ENCODE measurements around the gene GSE1.

The GSE1 gene

DNA sequence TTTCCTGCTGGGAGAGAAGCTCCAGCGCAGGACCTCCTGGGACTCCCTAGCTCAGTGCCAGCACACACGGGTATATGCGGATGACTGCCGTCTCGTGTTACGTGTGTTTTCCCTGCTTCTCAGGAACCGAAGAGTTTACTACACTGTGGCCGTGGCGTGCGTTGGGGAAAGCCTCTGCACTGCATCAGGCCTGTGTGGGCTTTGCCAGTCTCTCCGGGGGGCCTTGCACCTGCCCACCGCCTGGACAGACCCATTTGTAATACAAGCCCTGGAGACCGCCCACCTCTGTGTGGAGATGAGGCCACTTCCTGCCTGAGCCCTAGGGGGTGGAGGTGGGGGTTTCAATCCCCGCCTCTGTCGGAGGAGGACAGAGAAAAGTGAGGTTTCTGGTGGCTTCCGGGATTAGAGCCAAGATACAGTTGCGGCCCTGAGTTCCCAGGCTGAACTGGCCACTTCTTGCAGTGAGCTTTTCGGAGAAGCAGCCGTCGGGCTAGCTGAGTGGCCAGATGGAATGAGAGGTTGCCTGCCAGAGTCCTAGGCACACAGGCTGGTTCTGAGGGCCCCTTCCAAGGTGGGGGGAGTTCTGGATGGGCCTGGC lies 43.4 kb upstream of the GSE1 start:
- H3K4me1 ChIP-seq (ENCODE audit: control insufficient read depth, insufficient read depth, low read length): peaks cover 34% of the 10 kb centered on the region
- no peak overlapping the region for H3K4me2 ChIP-seq (ENCODE audit: low read length)
- H3K9me3 ChIP-seq (replicated peaks; ENCODE audit: low read length): no peaks in the 10 kb centered on the region
- H3K4me3 ChIP-seq (ENCODE audit: low read length): no peak overlapping the region
- no peaks in the 10 kb centered on the region for H3K27me3 ChIP-seq (ENCODE audit: control insufficient read depth, insufficient read depth, low read length)
- H3K9ac ChIP-seq (ENCODE audit: low read depth, low read length): no peak overlapping the region
- no peaks in the 10 kb centered on the region for H3K36me3 ChIP-seq (ENCODE audit: insufficient read depth, low read length)

GRCh38 chr16:85570213-85570734 lies 42.8 kb upstream of the GSE1 start:
- H3K4me1 ChIP-seq (ENCODE audit: control insufficient read depth, insufficient read depth, low read length): peaks cover 39% of the 10 kb centered on the region
- no peak overlapping the region for H3K4me2 ChIP-seq (ENCODE audit: low read length)
- H3K27me3 ChIP-seq (ENCODE audit: control insufficient read depth, insufficient read depth, low read length): no peaks in the 10 kb centered on the region
- H3K9me3 ChIP-seq (replicated peaks; ENCODE audit: low read length): no peaks in the 10 kb centered on the region
- no peaks in the 10 kb centered on the region for H3K36me3 ChIP-seq (ENCODE audit: insufficient read depth, low read length)
- no peak overlapping the region for H3K4me3 ChIP-seq (ENCODE audit: low read length)
- H3K9ac ChIP-seq (ENCODE audit: low read depth, low read length): no peak overlapping the region

- no peaks in the 10 kb centered on the region for H3K27me3 ChIP-seq (ENCODE audit: control insufficient read depth, insufficient read depth, low read length)
- no peak overlapping the region for H3K9ac ChIP-seq (ENCODE audit: low read depth, low read length)
- H3K4me1 ChIP-seq (ENCODE audit: control insufficient read depth, insufficient read depth, low read length): peaks cover 41% of the 10 kb centered on the region
- H3K4me3 ChIP-seq (ENCODE audit: low read length): no peak overlapping the region
- H3K36me3 ChIP-seq (ENCODE audit: insufficient read depth, low read length): no peaks in the 10 kb centered on the region
- no peak overlapping the region for H3K4me2 ChIP-seq (ENCODE audit: low read length)
- no peaks in the 10 kb centered on the region for H3K9me3 ChIP-seq (replicated peaks; ENCODE audit: low read length)
Observed at GRCh38 chr16:85570735-85571562, 42.2 kb upstream of the GSE1 start.

DNA sequence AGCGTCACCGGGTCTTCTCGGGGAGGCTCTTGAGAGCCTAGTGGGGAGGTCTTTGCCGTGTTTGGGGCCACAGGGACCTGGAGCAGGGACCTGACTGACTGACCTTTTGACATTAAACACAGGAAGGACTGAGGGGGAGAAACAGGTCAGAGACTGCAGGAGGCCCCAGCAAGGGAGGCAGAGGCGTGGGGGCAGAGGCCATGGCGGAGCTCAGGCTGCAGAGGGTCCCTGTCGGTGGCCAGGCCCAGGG lies 41.6 kb upstream of the GSE1 start:
- Histone ChIP-seq H3K4me3 (ENCODE audit: low read length) (no peak overlapping the region), H3K36me3 (ENCODE audit: insufficient read depth, low read length) (no peaks in the 10 kb centered on the region), H3K9ac (ENCODE audit: low read depth, low read length) (no peak overlapping the region)

DNA sequence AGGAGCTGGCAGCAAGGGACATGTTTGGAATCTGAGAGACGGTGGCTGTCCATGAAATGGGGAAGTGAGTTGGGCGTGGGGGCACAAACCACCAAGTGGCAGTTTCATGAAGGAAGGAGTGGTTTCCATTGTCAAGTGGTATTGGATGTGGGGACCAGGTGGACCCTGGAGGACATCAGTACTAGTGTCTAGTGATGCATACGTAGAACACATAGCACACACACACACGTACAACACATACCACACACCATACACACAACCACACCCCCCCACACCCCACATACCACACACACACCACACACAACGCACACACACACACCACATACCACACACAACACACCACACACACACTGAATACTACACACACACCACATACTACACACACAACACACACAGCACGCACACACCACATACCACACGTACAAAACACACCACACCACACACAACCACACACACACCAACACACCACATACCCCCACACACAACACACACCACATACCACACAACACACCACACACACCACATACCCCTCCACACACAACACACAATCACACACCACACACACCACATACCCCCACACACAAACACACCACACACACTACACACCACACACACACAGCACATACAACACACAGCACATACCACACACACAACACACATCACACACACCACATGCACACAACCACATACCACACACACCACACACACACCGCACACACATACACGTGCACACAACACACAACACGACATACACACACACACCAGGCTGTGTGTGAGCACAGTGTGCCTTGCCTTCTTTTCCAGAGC lies 41.1 kb upstream of the GSE1 start:
- Histone ChIP-seq H3K4me2 (ENCODE audit: low read length) (no peak overlapping the region), H3K36me3 (ENCODE audit: insufficient read depth, low read length) (no peaks in the 10 kb centered on the region), H3K4me1 (ENCODE audit: control insufficient read depth, insufficient read depth, low read length) (peaks cover 41% of the 10 kb centered on the region), H3K27me3 (ENCODE audit: control insufficient read depth, insufficient read depth, low read length) (no peaks in the 10 kb centered on the region), H3K9me3 (replicated peaks; ENCODE audit: low read length) (no peaks in the 10 kb centered on the region), H3K4me3 (ENCODE audit: low read length) (no peak overlapping the region), H3K9ac (ENCODE audit: low read depth, low read length) (no peak overlapping the region)

More for the DNA sequence above, 41.6 kb upstream of the GSE1 start:
- Histone ChIP-seq H3K9me3 (replicated peaks; ENCODE audit: low read length) (no peaks in the 10 kb centered on the region), H3K4me1 (ENCODE audit: control insufficient read depth, insufficient read depth, low read length) (peaks cover 41% of the 10 kb centered on the region), H3K27me3 (ENCODE audit: control insufficient read depth, insufficient read depth, low read length) (no peaks in the 10 kb centered on the region), H3K4me2 (ENCODE audit: low read length) (no peak overlapping the region)

DNA sequence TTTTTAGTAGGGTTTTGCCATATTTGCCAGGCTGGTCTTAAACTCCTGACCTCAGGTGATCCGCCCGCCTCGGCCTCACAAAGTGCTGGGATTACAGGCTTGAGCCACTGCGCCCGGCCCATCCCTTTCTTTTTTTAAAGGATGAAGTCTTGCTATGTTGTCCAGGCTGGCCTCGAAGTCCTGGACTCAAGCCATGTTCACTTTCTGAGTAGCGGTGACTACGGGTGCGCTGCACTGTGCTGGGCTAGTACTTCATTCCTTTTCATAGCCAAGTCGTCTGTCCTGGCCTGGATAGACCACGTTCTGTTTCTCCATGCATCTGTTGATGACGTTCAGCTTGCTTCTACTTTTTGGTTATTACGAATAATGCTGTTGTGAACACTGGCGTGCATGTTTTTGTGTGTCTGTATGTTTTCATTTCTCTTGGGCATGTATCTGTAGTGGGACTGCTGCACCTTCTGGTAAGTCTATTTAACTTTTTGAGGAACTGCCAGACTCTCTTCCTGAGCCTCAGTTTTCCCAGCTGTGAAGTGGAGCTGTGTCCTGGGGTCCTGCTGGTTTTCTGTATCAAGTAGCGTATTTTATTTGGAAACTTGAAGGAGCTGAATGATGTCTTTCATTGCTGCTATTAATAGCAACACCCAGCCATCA lies 40.0 kb upstream of the GSE1 start:
- peaks cover 41% of the 10 kb centered on the region for H3K4me1 ChIP-seq (ENCODE audit: control insufficient read depth, insufficient read depth, low read length)
- H3K4me3 ChIP-seq (ENCODE audit: low read length): no peak overlapping the region

GRCh38 chr16:85573696-85574641 lies 39.2 kb upstream of the GSE1 start:
- Histone ChIP-seq H3K4me1 (ENCODE audit: control insufficient read depth, insufficient read depth, low read length) (peaks cover 41% of the 10 kb centered on the region), H3K36me3 (ENCODE audit: insufficient read depth, low read length) (no peaks in the 10 kb centered on the region), H3K4me3 (ENCODE audit: low read length) (peak overlapping the region; percentile 50), H3K4me2 (ENCODE audit: low read length) (peak overlapping the region; percentile 77), H3K9ac (ENCODE audit: low read depth, low read length) (peak overlapping the region; percentile 56), H3K27me3 (ENCODE audit: control insufficient read depth, insufficient read depth, low read length) (no peaks in the 10 kb centered on the region), H3K9me3 (replicated peaks; ENCODE audit: low read length) (no peaks in the 10 kb centered on the region)

More for the DNA sequence above, 40.0 kb upstream of the GSE1 start:
- Histone ChIP-seq H3K36me3 (ENCODE audit: insufficient read depth, low read length) (no peaks in the 10 kb centered on the region), H3K9ac (ENCODE audit: low read depth, low read length) (peak overlapping the region; percentile 56), H3K27me3 (ENCODE audit: control insufficient read depth, insufficient read depth, low read length) (no peaks in the 10 kb centered on the region), H3K9me3 (replicated peaks; ENCODE audit: low read length) (no peaks in the 10 kb centered on the region), H3K4me2 (ENCODE audit: low read length) (peak overlapping the region; percentile 77)

DNA sequence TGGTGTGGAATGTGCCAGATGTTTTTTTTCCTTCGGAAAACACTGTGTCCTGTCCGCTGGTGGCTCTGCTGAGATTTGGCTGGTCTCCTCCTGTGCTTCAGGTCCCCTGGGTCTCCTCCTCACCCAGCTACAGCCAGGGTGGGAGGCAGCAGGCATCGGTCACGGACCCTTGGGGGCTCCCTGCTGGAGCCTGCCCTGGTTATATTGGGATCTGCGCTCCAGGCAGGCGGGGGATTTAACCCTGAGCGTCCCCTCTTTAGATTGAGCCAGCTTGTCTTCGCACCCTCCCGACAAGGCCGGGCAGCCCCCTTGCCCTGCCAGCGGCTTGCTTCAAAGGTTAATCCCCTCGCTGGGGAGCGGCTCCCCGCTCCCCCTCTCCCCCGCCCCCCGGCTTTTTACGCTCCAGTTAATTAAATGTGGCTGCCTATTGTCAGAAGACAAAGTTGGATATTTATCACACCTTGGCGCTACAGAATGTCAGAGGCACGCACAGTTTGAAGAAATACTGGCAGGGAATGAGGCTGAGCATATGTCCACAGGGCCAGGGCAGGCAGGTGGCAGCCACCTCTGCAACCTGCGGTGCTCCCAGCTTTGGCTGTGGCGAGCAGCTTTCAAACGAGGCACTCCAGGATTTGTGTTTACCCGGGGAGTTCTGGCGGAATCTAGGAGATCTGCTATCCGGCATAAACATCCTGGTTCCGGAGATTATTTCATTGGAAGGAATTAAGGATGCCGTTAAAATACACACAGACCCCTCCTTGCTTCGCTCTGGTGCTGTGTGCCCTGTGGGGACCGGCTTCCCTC lies 38.2 kb upstream of the GSE1 start:
- Histone ChIP-seq H3K36me3 (ENCODE audit: insufficient read depth, low read length) (no peaks in the 10 kb centered on the region), H3K4me1 (ENCODE audit: control insufficient read depth, insufficient read depth, low read length) (peaks cover 34% of the 10 kb centered on the region), H3K4me3 (ENCODE audit: low read length) (no peak overlapping the region), H3K4me2 (ENCODE audit: low read length) (peak overlapping the region; percentile 77), H3K9ac (ENCODE audit: low read depth, low read length) (no peak overlapping the region), H3K9me3 (replicated peaks; ENCODE audit: low read length) (no peaks in the 10 kb centered on the region), H3K27me3 (ENCODE audit: control insufficient read depth, insufficient read depth, low read length) (no peaks in the 10 kb centered on the region)

GRCh38 chr16:85575920-85576319 lies 37.2 kb upstream of the GSE1 start:
- Histone ChIP-seq H3K36me3 (ENCODE audit: insufficient read depth, low read length) (peaks cover 3% of the 10 kb centered on the region), H3K4me1 (ENCODE audit: control insufficient read depth, insufficient read depth, low read length) (peaks cover 24% of the 10 kb centered on the region), H3K4me3 (ENCODE audit: low read length) (no peak overlapping the region), H3K9me3 (replicated peaks; ENCODE audit: low read length) (no peaks in the 10 kb centered on the region), H3K27me3 (ENCODE audit: control insufficient read depth, insufficient read depth, low read length) (no peaks in the 10 kb centered on the region), H3K9ac (ENCODE audit: low read depth, low read length) (no peak overlapping the region), H3K4me2 (ENCODE audit: low read length) (no peak overlapping the region)

- Histone ChIP-seq H3K9me3 (replicated peaks; ENCODE audit: low read length) (no peaks in the 10 kb centered on the region), H3K4me2 (ENCODE audit: low read length) (no peak overlapping the region), H3K4me3 (ENCODE audit: low read length) (no peak overlapping the region), H3K9ac (ENCODE audit: low read depth, low read length) (no peak overlapping the region), H3K4me1 (ENCODE audit: control insufficient read depth, insufficient read depth, low read length) (peaks cover 24% of the 10 kb centered on the region), H3K27me3 (ENCODE audit: control insufficient read depth, insufficient read depth, low read length) (no peaks in the 10 kb centered on the region), H3K36me3 (ENCODE audit: insufficient read depth, low read length) (peaks cover 3% of the 10 kb centered on the region)
Observed at GRCh38 chr16:85576944-85577343, 36.2 kb upstream of the GSE1 start.

All from skeletal muscle satellite cell (primary cell).